ENCODE results near the gene LSM12. TPM values are rescaled to one million over a fixed set of nuclear protein-coding genes. Genes with fewer than 3 reads are reported as not detected.

LSM12 gene
- total RNA-seq, 1 donor from 2014 or later, result 57.3 TPM

- ATAC-seq (ENCODE audit: low read depth) (no peak), DNase-seq (no peak)
- no peak overlapping the region for H3K4me3 Mint-ChIP-seq
- no peak overlapping the region for H3K27ac Mint-ChIP-seq
- H3K27me3 Mint-ChIP-seq, result peaks cover 26% of the 10 kb centered on the region
- no peak for TF ChIP-seq CTCF (IDR thresholded peaks at IDR 0.05)
- POLR2A ChIA-PET, result no interaction called here
- CTCF ChIA-PET, result interaction anchor here (3.6 kb wide), 1 partner anchor 52 kb away, joined by 15 read pairs; no protein-coding TSS in a partner anchor
- H3K4me1 Mint-ChIP-seq, result peaks cover 4% of the 10 kb centered on the region
- H3K9me3 Mint-ChIP-seq, result no peaks in the 10 kb centered on the region
- intact Hi-C loops (cut with micrococcal nuclease), result loop anchor here (1.0 kb wide), 2 partner anchors 51 to 117 kb away; no protein-coding TSS in a partner anchor
- no peaks in the 10 kb centered on the region for H3K36me3 Mint-ChIP-seq (ENCODE audit: low read depth)
These were observed 71.4 kb downstream of the LSM12 start for GRCh38 chr17:43995150-43995471.

- DNase-seq (peak; percentile 50), ATAC-seq (ENCODE audit: low read depth) (peak; percentile 85)
- Mint-ChIP-seq H3K36me3 (ENCODE audit: low read depth) (no peaks in the 10 kb centered on the region), H3K27ac (no peak overlapping the region), H3K4me1 (peaks cover 4% of the 10 kb centered on the region), H3K9me3 (no peaks in the 10 kb centered on the region), H3K27me3 (peaks cover 23% of the 10 kb centered on the region), H3K4me3 (no peak overlapping the region)
- ChIA-PET POLR2A (no interaction called here), CTCF (interaction anchor here (0.8 to 3.6 kb wide), 2 partner anchors 51 to 76 kb away, joined by 3 to 15 read pairs; no protein-coding TSS in a partner anchor)
- intact Hi-C loops (cut with micrococcal nuclease), result loop anchor here (1.0 kb wide), 2 partner anchors 50 to 116 kb away; no protein-coding TSS in a partner anchor
- no peak for TF ChIP-seq CTCF (IDR thresholded peaks at IDR 0.05)
These were observed 72.0 kb downstream of the LSM12 start for GRCh38 chr17:43994272-43995149.

DNA sequence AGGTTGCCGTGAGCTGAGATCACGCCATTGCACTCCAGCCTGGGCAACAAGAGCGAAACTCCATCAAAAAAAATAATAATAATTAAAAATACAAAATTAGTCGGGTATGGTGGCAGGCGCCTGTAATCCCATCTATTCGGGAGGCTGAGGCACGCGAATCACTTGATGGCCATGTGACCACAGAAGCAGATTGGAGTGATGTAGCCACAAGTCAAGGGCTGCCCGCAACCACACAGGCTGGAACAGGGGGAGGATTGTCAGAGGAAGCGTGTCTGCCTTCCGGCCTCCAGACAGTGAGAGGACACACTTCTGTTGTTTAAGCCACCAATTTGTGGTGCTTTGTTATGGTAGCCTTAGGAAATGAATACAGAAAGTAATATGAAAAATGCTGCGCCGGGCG lies 73.8 kb downstream of the LSM12 start:
- no peak for TF ChIP-seq CTCF (IDR thresholded peaks at IDR 0.05)
- no peaks in the 10 kb centered on the region for H3K36me3 Mint-ChIP-seq (ENCODE audit: low read depth)
- DNase-seq, result no peak
- POLR2A ChIA-PET, result no interaction called here
- H3K4me3 Mint-ChIP-seq, result no peak overlapping the region
- no peak overlapping the region for H3K27ac Mint-ChIP-seq
- CTCF ChIA-PET, result no interaction called here
- intact Hi-C loops (cut with micrococcal nuclease), result no loop called here
- peaks cover 4% of the 10 kb centered on the region for H3K4me1 Mint-ChIP-seq
- ATAC-seq (ENCODE audit: low read depth), result no peak
- H3K27me3 Mint-ChIP-seq, result peaks cover 23% of the 10 kb centered on the region
- H3K9me3 Mint-ChIP-seq, result no peaks in the 10 kb centered on the region

- no peak for ATAC-seq (ENCODE audit: low read depth)
- ChIA-PET POLR2A (no interaction called here), CTCF (no interaction called here)
- no peaks in the 10 kb centered on the region for H3K36me3 Mint-ChIP-seq (ENCODE audit: low read depth)
- no peak overlapping the region for H3K27ac Mint-ChIP-seq
- H3K4me3 Mint-ChIP-seq, result no peak overlapping the region
- no peak for DNase-seq
- intact Hi-C loops (cut with micrococcal nuclease), result no loop called here
- peaks cover 34% of the 10 kb centered on the region for H3K27me3 Mint-ChIP-seq
- H3K9me3 Mint-ChIP-seq, result no peaks in the 10 kb centered on the region
- H3K4me1 Mint-ChIP-seq, result peaks cover 1% of the 10 kb centered on the region
- no peak for TF ChIP-seq CTCF (IDR thresholded peaks at IDR 0.05)
These were observed 78.2 kb downstream of the LSM12 start for GRCh38 chr17:43988301-43988700.

- no peak overlapping the region for H3K4me3 Mint-ChIP-seq
- H3K27me3 Mint-ChIP-seq, result peaks cover 39% of the 10 kb centered on the region
- TF ChIP-seq CTCF (IDR thresholded peaks at IDR 0.05), result no peak
- ChIA-PET POLR2A (no interaction called here), CTCF (no interaction called here)
- H3K4me1 Mint-ChIP-seq, result peaks cover 1% of the 10 kb centered on the region
- H3K27ac Mint-ChIP-seq, result no peak overlapping the region
- ATAC-seq (ENCODE audit: low read depth), result no peak
- H3K36me3 Mint-ChIP-seq (ENCODE audit: low read depth), result no peaks in the 10 kb centered on the region
- no peaks in the 10 kb centered on the region for H3K9me3 Mint-ChIP-seq
- DNase-seq, result no peak
- intact Hi-C loops (cut with micrococcal nuclease), result no loop called here
These were observed 79.1 kb downstream of the LSM12 start for GRCh38 chr17:43987131-43988021.
